Measurements from ENCODE around the gene SPG11. TPM values are rescaled to one million over a fixed set of nuclear protein-coding genes. Genes with fewer than 3 reads are reported as not detected.

The SPG11 gene
- total RNA-seq, 4 donors from 2014 or later, result 85.9 to 108 (median 103) TPM

- TF ChIP-seq, protein P1, sequence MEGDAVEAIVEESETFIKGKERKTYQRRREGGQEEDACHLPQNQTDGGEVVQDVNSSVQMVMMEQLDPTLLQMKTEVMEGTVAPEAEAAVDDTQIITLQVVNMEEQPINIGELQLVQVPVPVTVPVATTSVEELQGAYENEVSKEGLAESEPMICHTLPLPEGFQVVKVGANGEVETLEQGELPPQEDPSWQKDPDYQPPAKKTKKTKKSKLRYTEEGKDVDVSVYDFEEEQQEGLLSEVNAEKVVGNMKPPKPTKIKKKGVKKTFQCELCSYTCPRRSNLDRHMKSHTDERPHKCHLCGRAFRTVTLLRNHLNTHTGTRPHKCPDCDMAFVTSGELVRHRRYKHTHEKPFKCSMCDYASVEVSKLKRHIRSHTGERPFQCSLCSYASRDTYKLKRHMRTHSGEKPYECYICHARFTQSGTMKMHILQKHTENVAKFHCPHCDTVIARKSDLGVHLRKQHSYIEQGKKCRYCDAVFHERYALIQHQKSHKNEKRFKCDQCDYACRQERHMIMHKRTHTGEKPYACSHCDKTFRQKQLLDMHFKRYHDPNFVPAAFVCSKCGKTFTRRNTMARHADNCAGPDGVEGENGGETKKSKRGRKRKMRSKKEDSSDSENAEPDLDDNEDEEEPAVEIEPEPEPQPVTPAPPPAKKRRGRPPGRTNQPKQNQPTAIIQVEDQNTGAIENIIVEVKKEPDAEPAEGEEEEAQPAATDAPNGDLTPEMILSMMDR (IDR thresholded peaks at IDR 0.05; ENCODE audit: low read depth), result no peak
Observed at GRCh38 chr15:44682211-44682610, 18.7 kb upstream of the SPG11 start.

DNA sequence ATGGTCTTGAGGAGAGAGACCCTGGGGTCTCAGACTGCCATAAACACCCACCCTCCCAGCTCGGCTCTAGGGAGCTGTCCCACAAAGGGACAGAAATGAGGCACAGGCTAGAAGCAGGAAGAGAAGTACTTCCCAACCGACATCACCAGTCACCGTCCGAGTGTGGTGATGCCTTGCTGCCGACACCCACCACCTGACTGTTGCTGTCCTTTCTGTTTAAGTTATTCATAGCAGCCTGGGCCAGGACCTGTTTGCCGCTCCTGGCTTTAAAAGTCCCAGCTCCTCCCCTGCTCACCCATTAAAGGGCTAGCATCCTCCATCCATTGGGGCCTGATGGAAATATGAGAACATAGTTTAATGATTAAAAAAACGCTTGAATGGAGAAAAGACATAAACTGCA is 13.2 kb upstream of the SPG11 start:
- TF ChIP-seq, protein P1 (IDR thresholded peaks at IDR 0.05; ENCODE audit: low read depth), result no peak

- TF ChIP-seq, protein P1 (IDR thresholded peaks at IDR 0.05; ENCODE audit: low read depth), result no peak
Observed at GRCh38 chr15:44675911-44676310, 12.4 kb upstream of the SPG11 start.

DNA sequence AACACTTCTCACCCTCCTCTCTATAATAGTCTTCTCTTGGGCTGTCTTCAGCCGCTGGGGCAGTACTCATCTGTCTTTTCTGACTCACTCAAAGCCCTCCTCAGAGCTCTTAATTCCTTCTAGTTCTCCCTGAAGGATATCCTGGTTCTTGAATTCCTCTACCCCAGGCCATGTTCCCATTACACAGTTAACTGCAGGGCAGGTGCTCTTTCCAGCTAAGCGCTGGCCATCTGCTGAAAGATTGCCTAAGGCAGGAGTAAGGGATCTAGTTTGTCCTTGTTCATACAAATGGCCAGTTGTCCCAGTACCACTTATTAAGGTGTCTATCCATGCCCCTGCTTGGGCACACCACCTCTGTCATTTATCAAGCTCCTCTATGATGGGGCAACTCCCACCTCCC is 10.2 kb upstream of the SPG11 start:
- TF ChIP-seq, protein P1 (IDR thresholded peaks at IDR 0.05; ENCODE audit: low read depth), result no peak

GRCh38 chr15:44670087-44670950 is 6.9 kb upstream of the SPG11 start:
- TF ChIP-seq, protein P1 (IDR thresholded peaks at IDR 0.05; ENCODE audit: low read depth), result no peak

- TF ChIP-seq, protein P1 (IDR thresholded peaks at IDR 0.05; ENCODE audit: low read depth), result no peak
Observed at GRCh38 chr15:44668921-44669320, 5.5 kb upstream of the SPG11 start.

- TF ChIP-seq, protein P1 (IDR thresholded peaks at IDR 0.05; ENCODE audit: low read depth), result no peak
Observed at GRCh38 chr15:44667039-44667360, 3.5 kb upstream of the SPG11 start.

Data from subcutaneous adipose tissue (tissue), 4 donors.